Measurements from ENCODE around the gene PML.
"Not testable (repeated sequence)": the region's sequence is repeated elsewhere in the genome, so short reads cannot be mapped to it uniquely, and the experiment has no call there.

The PML gene

DNA sequence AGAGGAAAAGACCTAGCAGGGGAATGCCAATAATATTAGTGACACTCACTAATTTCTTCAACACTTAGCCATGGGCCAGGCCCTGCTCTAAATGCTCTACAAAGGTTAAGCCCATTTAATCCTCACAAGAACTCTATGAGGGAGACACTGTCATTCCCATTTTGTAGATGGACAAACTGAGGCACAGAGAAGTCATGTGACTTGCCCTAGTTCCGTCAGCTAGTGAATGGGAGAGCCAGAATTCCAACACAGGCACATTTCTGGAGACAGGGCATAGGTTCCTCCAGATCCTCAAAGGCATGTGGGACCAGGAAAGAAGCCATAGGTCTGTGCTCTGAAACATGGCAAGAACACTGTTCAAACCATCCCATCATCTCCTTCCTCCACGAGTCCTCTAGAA is 36.7 kb upstream of the PML start:
- ATAC-seq, result no peak

DNA sequence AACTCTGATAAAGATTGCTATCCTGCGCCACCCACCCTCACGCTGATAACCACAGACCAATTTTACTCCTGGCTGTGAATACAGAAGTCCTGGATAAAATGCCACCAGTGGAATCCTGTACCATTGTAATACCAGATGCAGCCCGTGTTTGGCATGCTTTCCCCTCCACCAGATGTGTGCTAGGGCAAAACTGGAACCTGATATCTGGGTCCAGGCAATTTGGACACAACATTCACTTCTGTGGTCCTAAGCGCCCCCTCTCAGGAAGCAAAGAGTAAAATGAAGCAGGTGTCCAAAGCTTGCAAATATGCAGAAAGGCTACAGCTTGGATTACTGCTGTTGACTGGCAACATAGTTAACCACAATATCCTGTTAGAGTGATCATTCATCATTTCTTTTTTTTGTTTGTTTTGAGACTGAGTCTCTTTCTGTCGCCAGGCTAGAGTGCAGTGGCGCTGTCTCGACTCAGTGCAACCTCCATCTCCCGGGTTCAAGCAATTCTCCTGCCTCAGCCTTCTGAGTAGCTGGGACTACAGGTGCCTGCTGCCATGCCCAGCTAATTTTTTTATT is 35.4 kb upstream of the PML start:
- ATAC-seq, result peak; percentile 55 to 74

DNA sequence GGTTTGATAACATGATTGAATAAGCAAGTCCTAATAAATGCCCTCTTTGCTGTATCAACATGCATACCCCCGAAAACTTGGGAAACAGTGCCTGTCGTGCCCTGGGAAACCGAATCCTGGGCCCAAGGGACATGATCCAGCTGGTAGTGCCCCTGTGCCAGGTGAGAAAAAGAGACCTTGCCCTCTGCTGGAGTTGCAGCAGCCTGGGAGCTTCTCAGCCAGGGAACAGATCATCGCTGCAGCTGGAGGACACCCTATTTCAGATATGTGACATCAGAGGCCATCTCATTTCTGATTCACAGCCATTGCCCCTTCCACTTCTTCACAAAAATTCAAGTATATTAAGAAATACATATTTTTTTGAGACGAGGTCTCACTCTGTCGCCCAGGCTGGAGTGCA is 34.7 kb upstream of the PML start:
- no peak for ATAC-seq

DNA sequence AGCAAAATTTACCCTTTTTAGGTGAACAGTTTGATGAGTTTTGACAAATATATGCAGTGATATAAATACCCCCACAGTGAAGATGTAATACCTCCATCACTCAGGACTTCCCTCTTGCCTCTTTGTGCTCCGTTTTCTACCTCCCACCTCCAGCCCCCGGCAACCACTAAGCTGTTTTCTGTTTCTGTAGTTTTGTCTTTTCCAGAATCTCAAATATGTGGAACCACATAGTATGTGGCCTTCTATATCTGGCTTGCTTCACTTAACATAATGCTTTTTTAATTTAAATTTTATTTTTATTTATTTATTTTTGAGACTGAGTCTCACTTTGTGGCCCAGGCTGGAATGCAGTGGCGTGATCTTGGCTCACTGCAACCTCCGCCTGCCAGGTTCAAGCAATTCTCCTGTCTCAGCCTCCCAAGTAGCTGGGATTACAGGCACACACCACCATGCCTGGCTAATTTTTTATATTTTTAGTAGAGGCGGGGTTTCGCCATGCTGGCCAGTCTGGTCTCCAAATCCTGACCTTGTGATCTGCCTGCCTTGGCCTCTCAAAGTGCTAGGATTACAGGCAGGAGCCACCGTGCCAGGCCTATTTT is 33.9 kb upstream of the PML start:
- not testable (repeated sequence) for ATAC-seq

DNA sequence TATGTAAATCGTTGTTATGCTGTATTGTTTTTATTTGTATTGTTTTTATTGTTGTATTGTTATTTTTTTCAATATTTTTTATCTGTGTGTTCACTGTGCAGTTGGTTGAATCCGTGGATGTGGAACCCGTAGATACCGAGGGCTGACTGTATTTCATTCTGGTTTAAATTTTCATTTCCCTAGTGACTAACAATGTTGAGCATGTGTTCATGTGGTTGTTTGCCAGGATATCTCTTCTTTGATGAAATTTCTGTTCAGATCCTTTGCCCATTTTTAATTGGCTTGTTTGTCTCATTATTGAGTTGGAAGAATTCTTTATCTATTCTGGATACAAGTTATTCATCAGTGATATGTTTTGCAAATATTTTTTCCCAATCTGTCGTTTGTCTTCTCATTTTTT is 32.1 kb upstream of the PML start:
- no peak for ATAC-seq

DNA sequence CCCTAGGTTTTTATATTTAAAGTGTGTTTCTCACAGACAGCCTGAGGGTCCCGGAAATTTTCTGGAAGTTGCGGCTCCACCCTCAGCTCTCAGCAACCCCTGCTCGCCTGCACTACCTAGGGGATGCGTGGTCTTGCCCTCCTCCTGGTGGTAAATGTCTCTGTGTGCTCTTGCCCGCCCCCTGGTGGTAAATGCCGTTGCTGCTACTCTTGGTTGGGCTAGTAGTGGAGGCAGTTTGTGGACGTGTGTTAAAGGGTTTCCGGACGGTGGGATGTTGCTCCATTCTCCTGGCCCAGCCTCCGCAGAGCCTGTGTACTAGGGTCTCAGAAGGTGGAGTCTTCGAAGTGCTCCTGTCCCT is 29.8 kb upstream of the PML start:
- ATAC-seq, result peak; percentile 77

DNA sequence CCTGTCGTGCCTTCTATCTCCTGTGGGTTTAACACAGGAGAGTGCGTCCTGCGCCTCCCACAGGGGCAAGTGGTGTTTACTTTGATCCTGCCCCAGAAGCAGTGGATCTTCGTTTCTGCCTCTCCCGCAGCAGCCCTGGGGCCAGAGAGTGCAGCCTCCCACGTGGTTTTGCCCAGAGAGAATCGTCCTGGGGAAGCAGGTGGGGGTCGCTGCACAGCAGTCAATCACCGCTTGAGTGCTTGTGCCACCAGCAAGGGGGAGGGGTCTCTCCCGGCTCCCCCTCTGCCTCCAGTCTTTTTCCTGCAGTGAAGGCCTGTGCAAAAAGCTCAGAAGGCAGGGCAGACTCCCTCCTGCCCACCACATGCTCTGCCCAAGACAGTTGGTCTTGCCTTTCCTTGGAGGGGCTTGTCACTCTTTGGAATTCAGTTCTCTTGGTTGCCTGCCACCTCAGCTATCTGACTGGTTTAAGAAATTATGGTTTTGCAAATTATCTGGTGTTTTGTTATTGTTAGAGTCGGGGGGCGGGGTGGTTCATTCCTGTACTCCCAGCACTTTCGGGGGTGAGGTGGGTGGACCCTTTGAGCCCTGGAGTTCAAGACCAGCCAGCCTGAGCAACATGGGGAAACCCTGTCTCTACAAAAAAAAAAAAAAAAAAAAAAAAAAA is 29.3 kb upstream of the PML start:
- peak; percentile 62 to 65 for ATAC-seq

DNA sequence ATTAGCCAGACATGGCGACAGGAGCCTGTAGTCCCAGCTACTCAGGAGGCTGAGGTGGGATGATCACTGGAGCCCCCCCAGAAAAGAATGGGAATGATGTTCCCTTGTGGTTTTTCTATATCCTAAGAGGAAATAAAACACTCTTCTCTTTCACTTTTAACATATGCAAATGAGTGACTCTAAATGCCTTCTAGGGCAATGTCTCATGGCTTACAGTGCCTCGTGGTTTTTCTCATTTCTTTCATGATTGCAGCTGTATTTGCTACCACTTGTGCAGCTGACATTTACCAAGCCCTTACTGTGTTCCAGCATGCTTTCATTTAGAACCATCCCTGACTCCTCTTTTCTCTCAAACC is 28.8 kb upstream of the PML start:
- ATAC-seq, result peak; percentile 83 to 90

DNA sequence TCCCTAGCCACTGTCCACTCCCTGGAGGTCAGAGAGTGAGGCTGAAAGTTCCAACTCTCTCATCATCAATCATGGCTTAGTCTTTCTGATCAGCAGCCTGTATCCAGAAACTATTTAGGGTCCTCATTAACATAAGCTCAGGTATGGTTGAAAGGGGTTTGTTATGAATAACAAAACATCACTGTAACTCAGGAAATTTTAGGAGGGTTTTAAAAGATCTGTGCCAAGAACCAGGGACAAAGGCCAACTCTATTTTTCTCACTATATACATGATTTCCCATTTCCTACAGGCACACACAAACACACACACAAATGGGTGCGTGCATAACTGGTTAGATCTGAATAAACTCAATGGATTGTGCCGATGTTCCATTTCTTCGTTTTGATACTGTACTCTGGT is 26.1 kb upstream of the PML start:
- ATAC-seq, result no peak

DNA sequence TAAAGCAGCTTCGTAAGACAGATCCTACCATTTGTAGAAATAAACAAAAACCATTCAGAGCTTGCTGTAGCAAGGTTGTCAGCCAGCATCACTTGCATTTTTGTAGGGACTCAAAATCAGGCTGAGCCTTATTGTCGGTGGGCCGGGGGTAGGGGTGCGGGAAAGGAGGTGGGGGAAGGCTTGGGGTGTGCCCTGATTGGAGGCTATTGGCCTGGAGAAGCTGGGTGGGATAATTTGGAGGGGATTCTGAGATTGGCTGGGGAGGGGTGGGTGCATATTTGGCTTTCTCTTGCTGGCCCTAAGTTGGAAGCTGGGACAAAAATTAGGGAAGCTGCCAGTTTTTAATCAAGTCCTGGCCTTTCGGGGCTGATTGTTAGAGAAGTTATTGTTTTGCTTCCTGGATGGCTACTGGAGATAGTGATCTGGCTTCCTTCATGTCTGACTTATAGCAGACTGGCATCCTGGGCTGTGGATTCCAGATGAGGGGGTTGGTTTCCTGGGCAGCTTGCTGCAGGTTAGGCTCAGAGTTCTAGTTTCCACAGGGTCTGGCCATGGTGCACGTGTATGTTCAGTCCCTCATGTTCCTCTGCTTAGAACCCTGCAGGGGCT is 25.3 kb upstream of the PML start:
- no peak for ATAC-seq

DNA sequence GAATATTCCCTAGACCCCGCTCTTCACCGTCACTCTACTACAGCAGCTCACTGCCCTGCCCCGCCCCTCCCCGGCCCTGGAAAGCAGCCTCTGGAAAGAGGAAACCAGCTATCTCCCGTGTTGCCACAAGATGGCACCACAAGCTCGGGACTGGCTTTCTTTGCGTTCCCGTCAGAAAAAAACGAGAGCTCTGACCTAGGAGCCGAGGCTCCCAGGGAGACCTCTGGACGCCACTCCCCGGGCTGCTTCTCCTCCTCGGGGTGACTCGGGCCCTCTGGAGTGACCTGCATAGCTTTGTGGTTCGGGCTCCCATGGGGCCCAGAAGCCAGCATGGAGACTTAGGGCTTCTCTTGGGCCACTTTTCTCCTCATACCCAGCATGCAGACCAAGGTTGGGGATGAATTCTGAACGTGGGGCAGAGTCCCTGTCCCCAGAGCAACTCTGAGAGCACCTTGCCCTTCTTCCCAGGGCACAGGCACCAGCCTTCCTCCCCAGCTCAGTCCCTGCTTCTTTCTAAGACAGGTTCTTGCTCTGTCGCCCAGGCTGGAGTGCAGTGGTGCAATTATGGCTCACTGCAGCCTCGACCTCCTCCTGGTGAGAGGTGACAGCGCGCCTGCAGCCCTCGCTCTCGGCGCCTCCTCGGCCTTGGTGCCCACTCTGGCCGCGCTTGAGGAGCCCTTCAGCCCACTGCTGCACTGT is 21.4 kb upstream of the PML start:
- peak; percentile 72 to 87 for ATAC-seq

DNA sequence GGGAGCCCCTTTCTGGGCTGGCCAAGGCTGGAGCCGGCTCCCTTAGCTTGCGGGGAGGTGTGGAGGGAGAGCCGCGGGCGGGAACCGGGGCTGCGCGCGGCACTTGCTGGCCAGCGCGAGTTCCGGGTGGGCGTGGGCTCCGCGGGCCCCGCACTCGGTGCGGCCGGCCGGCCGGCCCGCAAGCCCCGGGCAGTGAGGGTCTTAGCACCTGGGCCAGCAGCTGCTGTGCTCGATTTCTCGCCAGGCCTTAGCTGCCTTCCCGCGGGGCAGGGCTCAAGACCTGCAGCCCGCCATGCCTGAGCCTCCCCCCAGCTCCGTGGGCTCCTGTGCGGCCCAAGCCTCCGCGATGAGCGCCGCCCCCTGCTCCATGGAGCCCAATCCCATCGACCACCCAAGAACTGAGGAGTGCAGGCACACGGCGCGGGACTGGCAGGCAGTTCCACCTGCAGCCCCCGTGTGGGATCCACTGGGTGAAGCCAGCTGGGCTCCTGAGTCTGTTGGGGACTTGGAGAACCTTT is 20.8 kb upstream of the PML start:
- not testable (repeated sequence) for ATAC-seq

DNA sequence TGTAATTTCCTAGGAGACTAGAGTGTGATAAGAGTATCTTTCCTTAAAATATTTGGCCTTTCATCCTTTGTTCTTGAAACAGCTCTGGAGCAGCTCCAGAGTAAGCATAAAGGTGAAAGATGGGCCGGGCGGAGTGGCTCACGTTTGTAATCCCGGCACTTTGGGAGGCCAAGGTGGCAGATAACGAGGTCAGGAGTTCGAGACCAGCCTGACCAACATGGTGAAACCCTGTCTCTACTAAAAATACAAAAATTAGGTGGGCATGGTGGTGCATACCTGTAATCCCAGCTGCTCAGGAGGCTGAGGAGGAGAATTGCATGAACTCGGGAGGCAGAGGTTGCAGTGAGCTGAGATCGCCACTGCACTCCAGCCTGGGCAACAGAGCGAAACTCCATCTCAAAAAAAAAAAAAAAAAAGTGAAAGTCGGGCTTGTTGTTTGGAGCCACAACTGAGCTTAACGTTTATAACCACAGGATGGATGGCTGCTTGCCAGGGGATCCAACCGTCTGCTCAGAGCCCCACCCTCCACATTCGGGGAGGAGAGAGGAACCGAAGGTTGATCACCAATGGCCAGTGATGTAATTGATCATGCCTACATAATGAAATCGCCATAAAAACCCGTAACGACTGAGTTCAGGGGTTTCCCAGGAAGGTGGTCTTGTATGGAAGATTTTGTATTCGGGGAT is 18.9 kb upstream of the PML start:
- ATAC-seq, result not testable (repeated sequence)

DNA sequence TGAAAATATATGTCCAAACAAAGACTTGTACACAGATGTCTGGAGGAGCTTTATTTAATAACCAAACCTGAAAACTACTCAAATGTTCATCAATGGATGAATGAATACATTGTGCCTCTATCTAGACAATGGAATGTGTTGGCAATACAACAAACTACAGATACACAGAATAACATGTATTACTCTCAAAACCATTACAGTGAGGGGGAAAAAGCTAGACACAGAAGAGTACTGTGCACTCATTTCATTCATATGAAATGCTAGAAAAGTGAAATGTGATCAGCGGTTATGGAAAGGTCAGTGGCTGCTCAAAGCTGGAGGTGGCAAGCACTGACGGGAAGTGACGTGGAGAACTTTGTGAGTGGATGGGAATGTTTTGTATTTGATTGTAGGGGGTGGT is 15.6 kb upstream of the PML start:
- no peak for ATAC-seq

DNA sequence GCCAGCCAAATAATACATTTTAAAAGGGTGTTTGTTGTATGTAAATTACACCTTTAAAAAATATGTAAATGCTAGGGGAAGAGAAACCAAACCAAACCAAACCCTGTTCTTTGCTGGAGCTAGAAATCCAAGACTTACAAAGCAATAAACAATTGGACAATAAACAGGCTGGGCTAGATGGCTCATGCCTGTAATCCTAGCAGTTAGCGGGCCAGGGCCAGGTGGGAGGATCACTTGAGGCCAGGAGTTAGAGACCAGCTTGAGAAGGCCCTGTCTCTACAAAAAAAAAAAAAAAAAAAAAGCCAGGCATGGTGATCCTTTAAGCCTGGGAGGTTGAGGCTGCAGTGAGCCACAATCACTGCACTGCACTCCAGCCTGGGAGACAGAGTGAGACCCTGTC is 14.9 kb upstream of the PML start:
- ATAC-seq, result no peak

DNA sequence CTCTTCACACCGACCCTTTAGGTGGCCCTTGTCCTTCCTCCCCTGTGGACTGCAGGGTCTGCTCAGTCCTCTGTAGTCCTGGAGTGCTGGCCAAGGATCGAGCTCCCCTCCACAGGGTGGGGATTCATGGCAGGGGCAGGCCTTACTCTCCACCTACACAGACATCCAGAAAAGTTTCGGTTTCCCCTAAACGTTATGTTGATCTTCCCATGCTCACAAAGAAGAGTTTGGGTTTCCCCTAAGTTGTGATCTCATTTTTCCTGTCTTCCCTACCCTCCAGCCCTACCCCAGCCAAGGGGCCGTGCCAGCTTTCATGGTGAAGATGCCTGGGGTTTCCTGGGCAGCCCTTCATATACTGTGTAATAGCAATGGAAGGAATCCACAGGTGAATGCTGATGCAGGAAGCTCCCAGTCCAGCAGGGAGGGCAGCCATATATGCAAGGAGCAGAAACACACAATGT is 12.7 kb upstream of the PML start:
- ATAC-seq, result peak; percentile 33 to 34

DNA sequence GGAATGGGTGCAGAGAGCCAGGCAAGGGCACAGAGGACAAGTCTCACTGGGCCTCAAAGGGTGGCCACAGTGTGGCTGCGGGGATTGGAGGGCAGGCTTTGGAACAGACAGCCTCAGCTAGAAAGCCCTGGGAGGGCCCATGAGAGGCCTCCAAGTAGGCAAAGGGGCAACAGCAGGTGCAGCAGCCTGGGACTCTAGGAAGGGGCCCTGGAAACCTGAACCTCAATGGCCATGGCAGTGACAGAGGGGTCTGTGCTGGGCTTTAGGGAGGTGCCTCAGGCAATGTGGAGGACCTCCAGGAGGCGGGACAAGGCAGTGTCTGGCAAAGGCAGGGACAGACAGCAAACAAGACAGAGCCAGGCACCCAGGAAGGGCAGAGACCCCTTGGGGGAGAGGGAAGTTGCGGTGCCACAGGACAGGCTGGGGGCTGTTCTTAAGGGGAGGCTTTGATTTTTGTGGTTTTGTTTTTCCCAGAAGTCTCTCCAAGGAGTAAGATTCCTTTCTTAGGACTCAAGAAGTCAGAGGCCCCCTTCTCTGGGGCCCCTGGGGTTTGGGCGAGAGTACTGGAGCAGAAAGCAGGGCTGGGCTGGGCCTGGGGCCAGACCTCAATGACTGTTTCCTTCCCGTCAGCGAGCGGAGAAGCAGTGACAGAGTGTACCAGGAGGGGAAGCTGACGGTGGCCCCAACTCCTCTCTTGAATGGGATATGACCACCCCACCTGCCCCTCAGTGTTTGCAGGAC is 12.1 kb upstream of the PML start:
- peak in 1 of 2 donors; percentile 50 for ATAC-seq

DNA sequence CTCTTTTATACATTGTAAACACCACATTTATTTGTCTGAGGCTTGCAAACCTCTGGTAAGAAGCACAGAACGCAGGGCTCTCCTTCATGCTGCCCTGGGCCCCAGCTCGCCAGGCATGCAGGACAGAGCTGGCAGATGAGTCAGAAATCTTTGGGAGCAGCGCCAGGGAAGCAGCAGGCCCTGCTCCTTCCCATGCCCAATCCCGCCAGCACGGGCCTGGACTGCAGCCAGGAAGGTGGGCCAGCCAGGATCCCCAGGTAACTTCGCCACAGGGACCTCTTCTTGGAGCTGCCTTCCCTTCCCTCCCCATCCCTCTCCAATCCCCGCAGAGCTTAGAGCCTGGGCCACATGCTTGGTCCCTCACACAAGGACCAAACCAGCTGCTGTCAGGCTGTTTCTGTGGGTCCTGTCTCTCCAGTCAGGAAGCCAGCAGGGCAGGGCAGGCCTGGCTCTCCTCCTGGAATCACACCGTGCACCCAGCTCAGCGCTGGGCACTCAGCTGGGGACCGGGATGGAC is 11.2 kb upstream of the PML start:
- ATAC-seq, result no peak

DNA sequence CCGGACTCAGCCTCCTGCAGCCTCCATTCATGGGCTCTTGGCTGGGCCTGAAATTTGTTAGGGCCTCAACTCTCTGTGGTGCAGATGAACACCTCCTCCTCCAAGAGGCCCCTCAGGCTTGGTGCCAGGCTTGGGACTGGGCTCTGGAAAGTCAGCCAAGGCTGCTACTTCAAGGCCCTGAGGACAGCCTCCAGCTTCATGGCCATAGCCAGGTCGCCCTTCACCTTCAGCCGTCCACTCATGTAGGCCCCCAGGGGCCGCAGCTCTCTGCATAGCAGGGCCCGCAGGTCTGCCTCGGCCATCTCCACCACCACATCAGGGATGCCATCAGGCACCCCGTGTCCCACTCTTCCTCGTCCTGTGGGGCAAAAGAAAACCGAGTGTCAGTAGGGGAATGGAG is 10.7 kb upstream of the PML start:
- no peak for ATAC-seq

DNA sequence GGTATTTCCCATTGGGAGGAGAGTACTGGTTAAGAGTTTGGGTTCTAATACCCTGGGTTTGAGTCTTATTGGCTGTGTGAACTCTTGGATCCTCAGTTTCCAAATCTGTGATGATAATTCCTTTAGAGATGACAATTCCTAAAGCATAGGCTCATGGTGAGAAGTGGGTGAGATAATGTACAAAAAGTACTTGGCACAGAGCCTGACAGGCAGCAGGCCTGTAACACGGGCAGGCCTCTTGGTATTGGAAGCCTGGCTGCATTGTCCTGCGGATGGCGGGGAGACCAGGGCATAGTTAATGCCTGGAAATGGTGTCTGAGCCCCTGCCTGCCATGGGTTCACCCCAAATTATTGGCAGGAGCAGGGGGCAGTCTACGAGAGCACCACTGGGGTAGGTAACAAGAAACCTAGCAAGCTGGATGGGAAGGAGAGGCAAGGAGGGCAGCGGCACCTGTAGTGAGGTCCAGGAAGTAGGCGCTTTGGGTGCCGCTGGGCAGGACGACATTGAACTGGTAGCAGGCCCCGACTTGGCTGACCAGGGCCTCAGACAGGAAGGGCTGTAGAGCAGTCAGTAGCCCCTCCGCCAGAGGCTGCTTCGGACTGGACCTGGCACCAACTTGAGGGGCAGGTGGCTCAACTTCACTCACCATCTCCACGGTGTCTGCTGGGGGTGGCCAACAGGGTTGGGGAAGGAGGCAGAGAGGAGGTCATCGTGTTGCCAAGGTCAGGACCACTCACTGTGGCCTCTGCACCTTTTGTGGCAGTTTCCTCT is 10.1 kb upstream of the PML start:
- ATAC-seq, result no peak
